GM12875 (cell line): ENCODE results near the gene THOC5.
"Not testable (repeated sequence)": the region's sequence is repeated elsewhere in the genome, so short reads cannot be mapped to it uniquely, and the experiment has no call there.

Experiments used
- H3K4me3 ChIP-seq: one replicate; pipeline ENCODE4 v1.5.1; 2011; ENCODE audit warnings: low read depth, low read length, control low read depth
- CTCF ChIP-seq: IDR thresholded peaks from 2 replicates; pipeline ENCODE4 v1.5.1; 2011; ENCODE audit warnings: low read depth, mild to moderate bottlenecking, control low read depth, inconsistent platforms, low read length, moderate library complexity, borderline replicate concordance; ENCODE audit not compliant: insufficient read depth

Gene THOC5

GRCh38 chr22:29555065-29555644 lies 1.6 kb upstream of the THOC5 start:
- no peak for TF ChIP-seq CTCF

GRCh38 chr22:29552357-29552756 lies 1.2 kb downstream of the THOC5 start:
- not testable (repeated sequence) for H3K4me3 ChIP-seq

More at GRCh38 chr22:29555065-29555644, 1.6 kb upstream of the THOC5 start:
- H3K4me3 ChIP-seq, result no peak overlapping the region

GRCh38 chr22:29550005-29550404 lies 3.6 kb downstream of the THOC5 start:
- no peak for TF ChIP-seq CTCF
- H3K4me3 ChIP-seq, result no peak overlapping the region

GRCh38 chr22:29545045-29545444 lies 8.5 kb downstream of the THOC5 start:
- H3K4me3 ChIP-seq, result not testable (repeated sequence)

GRCh38 chr22:29541845-29542244 lies 11.7 kb downstream of the THOC5 start:
- no peak for TF ChIP-seq CTCF
- H3K4me3 ChIP-seq, result no peak overlapping the region

- no peak for TF ChIP-seq CTCF
- H3K4me3 ChIP-seq, result no peak overlapping the region
Measured at GRCh38 chr22:29539105-29539504, 14.5 kb downstream of the THOC5 start.

- no peak for TF ChIP-seq CTCF
- no peak overlapping the region for H3K4me3 ChIP-seq
Measured at GRCh38 chr22:29536411-29536810, 17.1 kb downstream of the THOC5 start.

GRCh38 chr22:29531419-29531818 lies 22.1 kb downstream of the THOC5 start:
- no peak for TF ChIP-seq CTCF
- H3K4me3 ChIP-seq, result no peak overlapping the region
